Measurements from ENCODE around the gene LRRK1. TPM values are rescaled to one million over a fixed set of nuclear protein-coding genes. Genes with fewer than 3 reads are reported as not detected.

LRRK1 gene
- total and polyA plus RNA-seq, 2 experiments from 2014 or later, result 2.6 to 4.5 TPM

DNA sequence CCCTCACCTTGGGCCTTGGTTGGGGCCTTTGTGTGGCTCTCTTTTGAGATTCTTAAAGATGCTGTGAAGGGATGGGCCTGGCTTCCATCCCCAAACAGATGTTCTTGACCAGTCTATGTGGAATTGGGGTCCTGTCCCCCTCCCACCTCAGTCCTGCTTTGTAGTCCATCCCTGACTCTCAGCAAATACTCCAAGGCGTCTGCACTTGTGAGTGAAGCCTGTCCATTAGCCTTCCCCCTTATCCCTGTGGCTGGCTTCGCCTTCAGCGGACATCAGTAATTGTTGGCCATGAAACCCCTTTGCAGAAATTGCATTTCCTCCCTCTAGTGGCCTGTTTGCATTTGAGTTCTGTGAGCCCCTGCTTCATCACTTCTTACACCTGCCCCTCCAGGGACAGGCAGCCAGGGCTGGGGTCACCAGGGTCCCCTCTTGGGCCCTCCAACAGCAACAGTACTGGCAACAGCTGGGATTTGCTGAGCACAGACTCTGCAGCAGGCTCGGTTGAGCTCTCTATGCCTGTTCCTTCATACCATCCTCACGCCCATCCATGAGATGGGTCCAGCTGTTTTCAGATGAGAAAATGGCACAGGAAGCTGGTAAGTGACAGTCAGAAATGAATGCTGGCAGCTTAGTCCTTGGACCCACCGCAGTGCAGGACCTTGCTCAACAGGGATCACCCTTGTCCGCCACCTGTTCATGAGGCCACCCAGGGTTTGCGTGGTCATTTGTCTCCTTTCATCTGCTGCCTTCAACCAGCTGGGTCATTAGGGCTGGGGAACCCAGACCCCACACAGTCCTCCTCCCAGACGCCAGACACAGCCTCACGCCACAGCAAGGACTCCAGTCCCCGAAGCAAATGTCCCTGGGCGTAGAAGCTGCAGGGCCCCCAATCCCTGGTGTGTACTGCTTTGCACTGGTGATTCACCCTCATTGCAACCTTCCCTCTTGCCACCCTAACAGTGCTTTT lies 8.9 kb upstream of the LRRK1 start:
- Histone ChIP-seq H3K9me2 (ENCODE audit: insufficient read depth) (no peaks in the 10 kb centered on the region), H3K4me3 (no peak overlapping the region), H3K27ac (ENCODE audit: low read depth) (no peak overlapping the region), H4K20me1 (replicated peaks; ENCODE audit: insufficient read depth) (no peaks in the 10 kb centered on the region), H3K36me3 (ENCODE audit: insufficient read depth) (no peaks in the 10 kb centered on the region), H3K27me3 (ENCODE audit: insufficient read depth) (no peaks in the 10 kb centered on the region), H3F3A (replicated peaks; ENCODE audit: low read depth) (no peaks in the 10 kb centered on the region), H3K4me2 (no peak overlapping the region), H3K79me2 (replicated peaks; ENCODE audit: insufficient read depth) (no peaks in the 10 kb centered on the region), H3K4me1 (ENCODE audit: insufficient read depth) (peaks cover 9% of the 10 kb centered on the region; the same call in 1 of the 2 replicates), H2AFZ (no peak overlapping the region)
- Mint-ChIP-seq H3K4me1 (peaks cover 16% of the 10 kb centered on the region), H3K27ac (no peak overlapping the region), H3K4me3 (no peak overlapping the region), H3K27me3 (ENCODE audit: insufficient read depth, low read depth, poor library complexity) (peaks cover 2% of the 10 kb centered on the region), H3K9me3 (peaks cover 3% of the 10 kb centered on the region; the same call in 1 of the 3 replicates), H3K36me3 (ENCODE audit: low read depth) (peaks cover 3% of the 10 kb centered on the region; the same call in 1 of the 3 replicates)
- DNase-seq (ENCODE audit: low spot score) (peak; percentile 46), ATAC-seq (peak; percentile 18)
- TF ChIP-seq CTCF (conservative IDR thresholded peaks at IDR 0.05; ENCODE audit: low read depth in 2 of 2) (peak; percentile 47), STAT1 (IDR thresholded peaks at IDR 0.05; ENCODE audit: unreplicated experiment) (no peak)

- no peaks in the 10 kb centered on the region for H4K20me1 ChIP-seq (replicated peaks; ENCODE audit: insufficient read depth)
- no peaks in the 10 kb centered on the region for H3K9me2 ChIP-seq (ENCODE audit: insufficient read depth)
- no peaks in the 10 kb centered on the region for H3F3A ChIP-seq (replicated peaks; ENCODE audit: low read depth)
- Mint-ChIP-seq H3K9me3 (peaks cover 3% of the 10 kb centered on the region; the same call in 1 of the 3 replicates), H3K4me1 (peaks cover 16% of the 10 kb centered on the region), H3K27ac (no peak overlapping the region), H3K27me3 (ENCODE audit: insufficient read depth, low read depth, poor library complexity) (peaks cover 2% of the 10 kb centered on the region), H3K36me3 (ENCODE audit: low read depth) (peaks cover 3% of the 10 kb centered on the region; the same call in 1 of the 3 replicates), H3K4me3 (no peak overlapping the region)
- H3K79me2 ChIP-seq (replicated peaks; ENCODE audit: insufficient read depth), result no peaks in the 10 kb centered on the region
- no peak overlapping the region for H3K4me2 ChIP-seq
- ATAC-seq (no peak), DNase-seq (ENCODE audit: low spot score) (no peak)
- H3K4me3 ChIP-seq, result no peak overlapping the region
- H3K27me3 ChIP-seq (ENCODE audit: insufficient read depth), result no peaks in the 10 kb centered on the region
- H3K36me3 ChIP-seq (ENCODE audit: insufficient read depth), result no peaks in the 10 kb centered on the region
- no peak overlapping the region for H3K27ac ChIP-seq (ENCODE audit: low read depth)
- no peak overlapping the region for H2AFZ ChIP-seq
- H3K4me1 ChIP-seq (ENCODE audit: insufficient read depth), result peaks cover 9% of the 10 kb centered on the region; the same call in 1 of the 2 replicates
- TF ChIP-seq CTCF (conservative IDR thresholded peaks at IDR 0.05; ENCODE audit: low read depth in 2 of 2) (no peak), STAT1 (IDR thresholded peaks at IDR 0.05; ENCODE audit: unreplicated experiment) (no peak), CREB1 (CRISPR knock-in tag; IDR thresholded peaks at IDR 0.05; ENCODE audit: low read depth) (no peak), EZH2phosphoT487 (IDR thresholded peaks at IDR 0.05; ENCODE audit: unreplicated experiment) (no peak), EZH2 (IDR thresholded peaks at IDR 0.05; ENCODE audit: low read depth, unreplicated experiment) (no peak)
- TF ChIP-seq, protein P1, sequence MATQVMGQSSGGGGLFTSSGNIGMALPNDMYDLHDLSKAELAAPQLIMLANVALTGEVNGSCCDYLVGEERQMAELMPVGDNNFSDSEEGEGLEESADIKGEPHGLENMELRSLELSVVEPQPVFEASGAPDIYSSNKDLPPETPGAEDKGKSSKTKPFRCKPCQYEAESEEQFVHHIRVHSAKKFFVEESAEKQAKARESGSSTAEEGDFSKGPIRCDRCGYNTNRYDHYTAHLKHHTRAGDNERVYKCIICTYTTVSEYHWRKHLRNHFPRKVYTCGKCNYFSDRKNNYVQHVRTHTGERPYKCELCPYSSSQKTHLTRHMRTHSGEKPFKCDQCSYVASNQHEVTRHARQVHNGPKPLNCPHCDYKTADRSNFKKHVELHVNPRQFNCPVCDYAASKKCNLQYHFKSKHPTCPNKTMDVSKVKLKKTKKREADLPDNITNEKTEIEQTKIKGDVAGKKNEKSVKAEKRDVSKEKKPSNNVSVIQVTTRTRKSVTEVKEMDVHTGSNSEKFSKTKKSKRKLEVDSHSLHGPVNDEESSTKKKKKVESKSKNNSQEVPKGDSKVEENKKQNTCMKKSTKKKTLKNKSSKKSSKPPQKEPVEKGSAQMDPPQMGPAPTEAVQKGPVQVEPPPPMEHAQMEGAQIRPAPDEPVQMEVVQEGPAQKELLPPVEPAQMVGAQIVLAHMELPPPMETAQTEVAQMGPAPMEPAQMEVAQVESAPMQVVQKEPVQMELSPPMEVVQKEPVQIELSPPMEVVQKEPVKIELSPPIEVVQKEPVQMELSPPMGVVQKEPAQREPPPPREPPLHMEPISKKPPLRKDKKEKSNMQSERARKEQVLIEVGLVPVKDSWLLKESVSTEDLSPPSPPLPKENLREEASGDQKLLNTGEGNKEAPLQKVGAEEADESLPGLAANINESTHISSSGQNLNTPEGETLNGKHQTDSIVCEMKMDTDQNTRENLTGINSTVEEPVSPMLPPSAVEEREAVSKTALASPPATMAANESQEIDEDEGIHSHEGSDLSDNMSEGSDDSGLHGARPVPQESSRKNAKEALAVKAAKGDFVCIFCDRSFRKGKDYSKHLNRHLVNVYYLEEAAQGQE (IDR thresholded peaks at IDR 0.05; ENCODE audit: unreplicated experiment), result no peak
Measured at GRCh38 chr15:100911086-100911485, 8.1 kb upstream of the LRRK1 start.

Measured in GM23338 (cell line).